HUDEP-2 (cell line): ENCODE measurements around the gene SNURF.
A peak's percentile ranks its signal among the peaks of the same experiment; 100 is the strongest.
"Not testable (repeated sequence)": the region's sequence is repeated elsewhere in the genome, so short reads cannot be mapped to it uniquely, and the experiment has no call there.

Source experiments
- DNase-seq, 76 experiments: peaks; one replicate each; lab custom pipeline; 2025; ENCODE audit not compliant: unreplicated experiment in 76 of 76; lab: John Stamatoyannopoulos, UW

The SNURF gene

GRCh38 chr15:24954783-24955530 lies at the start of gene SNURF, which contains the start of gene SNRPN:
TSS of gene SNURF (plus strand) at chr15:24954987. CDS start at chr15:24955049, 62 bp downstream.
TSS of gene SNRPN (plus strand) at chr15:24954987. CDS start at chr15:24974454, 19,467 bp downstream.
- DNase-seq = peak in 61 of 76 experiments; percentile 2 to 60 (median 31)

- no peak for DNase-seq
Measured at GRCh38 chr15:24916305-24917009, 38.3 kb upstream of the SNURF start.

DNA sequence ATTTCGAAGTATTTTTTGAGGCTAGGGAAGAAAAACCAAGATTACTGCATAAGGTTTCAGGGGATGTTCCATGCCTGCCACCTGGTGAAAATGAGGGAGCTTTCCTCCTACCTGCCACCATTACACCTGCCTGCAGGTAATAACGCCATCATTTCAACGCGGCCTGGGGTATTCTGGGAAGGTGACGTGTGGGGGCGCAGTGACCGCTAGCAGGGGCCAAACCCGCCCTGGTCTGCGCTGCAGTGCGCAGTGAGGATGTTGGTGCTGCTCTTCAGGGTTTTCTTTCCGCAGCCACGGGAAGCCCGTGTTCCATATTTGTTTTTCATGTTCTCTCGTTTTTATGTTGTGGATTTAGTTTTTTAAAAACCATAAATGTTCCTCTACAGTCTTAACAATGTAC lies 37.4 kb upstream of the SNURF start:
- DNase-seq = no peak

DNA sequence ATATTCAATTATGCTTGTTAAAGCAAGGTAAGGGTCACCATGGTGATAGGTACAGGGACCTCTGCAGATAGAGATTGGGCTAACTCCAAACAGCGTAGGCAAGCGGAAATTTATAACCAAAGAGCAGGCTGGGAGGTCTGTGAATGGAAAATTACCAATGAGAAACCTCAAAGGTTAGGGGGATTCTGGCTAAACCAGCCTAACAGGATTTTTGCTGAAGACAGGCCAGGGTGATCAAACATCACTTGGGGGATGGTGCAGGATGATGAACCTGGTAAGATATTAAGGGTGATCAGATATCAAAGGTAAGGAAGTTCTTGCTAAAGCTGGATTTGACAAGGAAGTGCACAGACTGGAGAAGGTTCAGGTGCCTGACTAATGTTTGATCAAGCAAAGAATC lies 35.3 kb upstream of the SNURF start:
- no peak for DNase-seq

DNA sequence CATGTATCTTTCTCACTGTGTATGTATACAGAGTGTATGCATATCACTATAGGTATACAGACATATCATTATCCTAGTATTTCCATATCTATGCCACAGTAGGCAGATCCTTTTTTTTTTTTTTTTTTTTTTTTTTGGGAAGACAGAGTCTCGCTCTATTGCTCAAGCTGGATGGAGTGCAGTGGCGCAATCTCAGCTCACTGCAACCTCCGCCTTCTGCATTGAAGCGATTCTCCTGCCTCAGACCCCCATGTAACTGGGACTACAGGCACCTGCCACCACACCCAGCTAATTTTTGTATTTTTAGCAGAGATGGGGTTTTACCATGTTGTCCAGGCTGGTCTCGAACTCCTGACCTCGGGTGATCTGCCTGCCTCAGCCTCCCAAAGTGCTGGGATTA lies 32.0 kb upstream of the SNURF start:
- DNase-seq = not testable (repeated sequence)

DNA sequence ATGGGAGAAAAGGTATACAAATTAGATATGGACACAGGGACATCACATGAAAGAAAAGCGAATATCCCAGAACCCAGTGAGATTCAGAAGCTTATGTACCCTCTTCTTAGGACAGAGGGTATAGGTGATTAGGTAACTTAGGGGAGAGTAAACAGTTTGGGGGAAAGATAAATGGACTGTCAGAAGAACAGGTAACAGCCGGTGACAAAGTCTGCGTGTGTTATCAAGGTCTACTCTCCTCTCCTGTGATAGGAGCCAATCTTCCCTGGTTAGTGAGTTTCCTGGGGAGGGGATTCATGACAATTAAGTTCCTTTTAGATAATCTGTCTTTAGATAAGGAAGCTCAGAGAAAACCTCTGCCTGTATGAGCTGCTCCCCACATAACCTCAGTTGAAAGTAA lies 30.6 kb upstream of the SNURF start:
- DNase-seq = no peak

GRCh38 chr15:24924621-24925020 lies 30.2 kb upstream of the SNURF start:
- DNase-seq = no peak

GRCh38 chr15:24931874-24932732 lies 22.7 kb upstream of the SNURF start:
- DNase-seq = not testable (repeated sequence)

- no peak for DNase-seq
Measured at GRCh38 chr15:24933716-24934115, 21.1 kb upstream of the SNURF start.

GRCh38 chr15:24938224-24938623 lies 16.6 kb upstream of the SNURF start:
- DNase-seq = not testable (repeated sequence)

- no peak for DNase-seq
Measured at GRCh38 chr15:24940236-24940635, 14.6 kb upstream of the SNURF start.

- no peak for DNase-seq
Measured at GRCh38 chr15:24943361-24943760, 11.4 kb upstream of the SNURF start.

GRCh38 chr15:24944954-24945353 lies 9.8 kb upstream of the SNURF start:
- no peak for DNase-seq

GRCh38 chr15:24945711-24946110 lies 9.1 kb upstream of the SNURF start:
- no peak for DNase-seq

DNA sequence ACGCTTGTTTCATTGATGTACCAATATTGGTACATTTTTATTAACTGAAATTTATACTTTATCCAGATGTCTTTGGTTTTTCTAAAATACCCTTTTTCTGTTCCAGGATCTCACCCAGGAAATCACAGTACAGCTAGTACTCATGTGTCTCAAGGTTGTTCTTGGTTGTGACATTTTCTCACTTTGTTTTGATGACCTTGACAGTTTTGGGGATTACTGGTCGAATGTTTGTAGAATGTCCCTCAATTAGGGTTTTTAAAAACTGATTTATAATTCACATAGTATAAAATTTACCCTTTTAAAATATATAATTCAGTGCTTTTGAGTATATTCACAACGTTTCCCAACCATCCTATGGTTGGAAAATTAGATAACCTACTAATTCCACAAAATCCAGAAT lies 6.3 kb upstream of the SNURF start:
- no peak for DNase-seq

DNA sequence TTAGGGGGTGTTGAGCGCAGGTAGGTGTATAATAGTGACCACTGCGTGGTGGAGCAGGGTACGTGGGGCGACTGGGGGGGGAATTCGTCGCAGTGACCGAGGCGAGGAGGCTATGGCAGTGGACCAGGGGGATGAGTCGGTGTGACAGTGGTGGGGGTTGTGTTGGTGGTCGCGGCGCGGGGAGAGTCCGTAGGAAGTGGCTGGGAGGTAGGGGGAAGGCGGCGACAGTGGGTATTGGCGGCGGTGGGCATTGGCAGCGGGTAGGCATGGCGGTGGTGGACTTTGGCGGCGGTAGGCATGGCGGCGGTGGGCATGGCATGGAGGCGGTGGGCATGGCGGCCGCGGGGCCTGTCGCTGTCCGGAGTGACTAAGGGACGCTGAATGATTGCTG lies 739 bp downstream of the SNURF start:
- DNase-seq = no peak

DNA sequence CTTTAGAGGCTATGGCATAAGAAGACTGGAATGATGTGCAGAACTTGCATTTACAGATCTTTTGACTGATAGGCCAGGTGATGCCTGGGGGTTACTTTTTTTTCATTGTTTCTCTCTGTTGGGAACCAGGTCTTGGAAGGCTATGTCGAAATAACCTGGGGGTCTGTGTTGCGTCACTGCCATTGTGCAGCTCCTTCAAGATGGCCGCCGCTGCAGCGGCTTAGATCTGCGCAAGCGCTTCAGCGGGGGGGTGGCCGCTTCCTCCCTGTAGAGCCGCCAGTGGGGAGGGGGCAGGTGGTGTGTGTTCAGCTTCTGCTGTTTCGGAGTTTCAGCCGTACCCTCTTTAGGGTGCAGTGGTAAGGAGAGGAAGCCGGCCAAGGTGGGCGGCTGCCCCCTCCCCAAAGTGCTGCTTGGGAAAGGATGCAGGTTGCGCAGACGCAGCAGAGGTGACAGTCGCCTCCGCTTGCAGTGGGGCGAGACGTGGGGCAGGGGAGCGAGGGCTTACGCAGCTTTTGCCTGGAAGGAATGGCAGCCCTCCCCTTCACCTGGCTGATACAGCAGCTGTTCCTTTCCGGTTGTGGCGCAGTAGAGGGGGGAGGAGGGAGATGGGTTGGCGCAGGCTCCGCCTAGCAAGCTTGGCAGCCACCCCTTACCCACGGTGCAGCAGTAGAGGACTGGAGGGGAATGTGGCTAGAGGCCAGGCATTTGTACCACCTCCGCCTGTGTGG lies 1.5 kb downstream of the SNURF start:
- DNase-seq = peak in 67 of 76 experiments; percentile 1 to 60 (median 28)

DNA sequence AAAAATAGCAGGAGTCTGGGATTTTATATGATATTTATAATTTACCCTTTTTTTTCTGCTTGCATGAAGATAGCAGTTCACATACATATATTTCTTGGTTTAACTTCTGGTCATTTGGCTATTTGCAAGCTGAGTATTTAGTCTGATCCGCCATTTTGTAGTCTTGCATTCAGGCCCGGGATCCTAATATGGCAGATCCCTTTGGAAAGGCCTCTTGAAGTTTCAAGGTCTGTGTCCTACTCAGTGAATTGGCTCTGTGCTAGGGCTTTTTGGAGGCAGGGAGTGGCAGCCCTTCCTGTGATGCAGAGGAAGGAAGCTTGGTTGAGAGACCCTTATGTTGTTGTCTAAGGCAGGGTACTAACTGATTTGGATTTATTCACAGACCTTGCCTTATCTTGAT lies 2.9 kb downstream of the SNURF start:
- no peak for DNase-seq

- DNase-seq = no peak
Measured at GRCh38 chr15:24961967-24962366, 7.2 kb downstream of the SNURF start.

GRCh38 chr15:24962880-24963279 lies 8.1 kb downstream of the SNURF start:
- DNase-seq = no peak
